ENCODE data around the gene ZCCHC9. TPM values are rescaled to one million over a fixed set of nuclear protein-coding genes. Genes with fewer than 3 reads are reported as not detected.

ZCCHC9 gene
- total RNA-seq, 6 donors from 2014 or later = 14.7 to 35.6 (median 18.3) TPM

DNA sequence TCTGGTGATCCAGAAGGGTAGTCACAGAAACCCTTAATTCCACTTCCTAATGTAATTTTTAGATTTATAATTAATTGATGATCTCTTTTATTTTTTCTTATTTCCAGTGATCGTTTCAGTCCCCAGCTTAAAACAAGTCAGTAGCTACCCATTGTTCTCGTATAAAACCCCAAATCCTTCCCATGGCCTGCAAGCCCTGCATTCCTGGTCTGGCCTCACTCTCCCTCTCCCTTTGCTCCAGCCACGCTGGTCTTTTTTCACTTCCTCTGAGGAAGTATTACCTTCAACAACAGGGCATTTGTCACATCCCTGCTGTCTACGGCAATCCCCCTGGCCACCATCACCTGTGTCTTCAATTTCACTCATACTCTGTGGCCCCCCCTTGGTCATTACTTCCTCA is 47.8 kb downstream of the ZCCHC9 start:
- Histone ChIP-seq H3K4me3 (no peak overlapping the region), H3K27ac (no peak overlapping the region), H3K27me3 (no peaks in the 10 kb centered on the region), H3K36me3 (no peaks in the 10 kb centered on the region), H3K4me1 (no peaks in the 10 kb centered on the region), H3K9me3 (no peaks in the 10 kb centered on the region)
- WGBS, 2 donors = 63 to 71% methylated on average over 4 of the region's 4 CpGs
- DNase-seq = no peak
- TF ChIP-seq, protein P1, sequence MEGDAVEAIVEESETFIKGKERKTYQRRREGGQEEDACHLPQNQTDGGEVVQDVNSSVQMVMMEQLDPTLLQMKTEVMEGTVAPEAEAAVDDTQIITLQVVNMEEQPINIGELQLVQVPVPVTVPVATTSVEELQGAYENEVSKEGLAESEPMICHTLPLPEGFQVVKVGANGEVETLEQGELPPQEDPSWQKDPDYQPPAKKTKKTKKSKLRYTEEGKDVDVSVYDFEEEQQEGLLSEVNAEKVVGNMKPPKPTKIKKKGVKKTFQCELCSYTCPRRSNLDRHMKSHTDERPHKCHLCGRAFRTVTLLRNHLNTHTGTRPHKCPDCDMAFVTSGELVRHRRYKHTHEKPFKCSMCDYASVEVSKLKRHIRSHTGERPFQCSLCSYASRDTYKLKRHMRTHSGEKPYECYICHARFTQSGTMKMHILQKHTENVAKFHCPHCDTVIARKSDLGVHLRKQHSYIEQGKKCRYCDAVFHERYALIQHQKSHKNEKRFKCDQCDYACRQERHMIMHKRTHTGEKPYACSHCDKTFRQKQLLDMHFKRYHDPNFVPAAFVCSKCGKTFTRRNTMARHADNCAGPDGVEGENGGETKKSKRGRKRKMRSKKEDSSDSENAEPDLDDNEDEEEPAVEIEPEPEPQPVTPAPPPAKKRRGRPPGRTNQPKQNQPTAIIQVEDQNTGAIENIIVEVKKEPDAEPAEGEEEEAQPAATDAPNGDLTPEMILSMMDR (IDR thresholded peaks at IDR 0.05) = no peak
- TF ChIP-seq EP300 (IDR thresholded peaks at IDR 0.05) = no peak
- no peak for ATAC-seq (ENCODE audit: low FRiP score in 2 of 2)

DNA sequence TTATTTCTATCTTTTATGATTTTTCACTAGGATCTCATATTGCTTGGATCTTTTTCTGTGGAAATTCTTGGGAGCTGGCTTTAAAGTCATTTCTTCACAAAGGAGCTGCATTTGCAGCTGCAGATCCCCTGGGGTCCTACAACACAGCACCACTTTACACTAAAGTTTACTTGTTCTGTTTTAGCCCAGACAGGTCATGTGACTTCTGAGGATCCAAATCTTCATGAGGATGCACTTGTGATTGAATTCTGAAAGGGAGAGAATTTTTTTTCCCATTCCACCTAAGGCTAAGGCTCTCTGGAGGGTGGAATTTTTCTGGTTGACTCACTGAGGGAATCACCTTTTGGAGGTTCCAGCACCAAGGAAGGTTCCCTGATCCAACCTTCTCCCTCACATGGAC is 49.1 kb downstream of the ZCCHC9 start:
- Histone ChIP-seq H3K4me3 (no peak overlapping the region), H3K36me3 (no peaks in the 10 kb centered on the region), H3K27ac (no peak overlapping the region), H3K4me1 (no peaks in the 10 kb centered on the region), H3K27me3 (no peaks in the 10 kb centered on the region), H3K9me3 (no peaks in the 10 kb centered on the region)
- ATAC-seq (ENCODE audit: low FRiP score in 2 of 2) (no peak), DNase-seq (no peak)
- TF ChIP-seq, protein P1 (IDR thresholded peaks at IDR 0.05) = no peak
- TF ChIP-seq POLR2AphosphoS5 (IDR thresholded peaks at IDR 0.05) = no peak

DNA sequence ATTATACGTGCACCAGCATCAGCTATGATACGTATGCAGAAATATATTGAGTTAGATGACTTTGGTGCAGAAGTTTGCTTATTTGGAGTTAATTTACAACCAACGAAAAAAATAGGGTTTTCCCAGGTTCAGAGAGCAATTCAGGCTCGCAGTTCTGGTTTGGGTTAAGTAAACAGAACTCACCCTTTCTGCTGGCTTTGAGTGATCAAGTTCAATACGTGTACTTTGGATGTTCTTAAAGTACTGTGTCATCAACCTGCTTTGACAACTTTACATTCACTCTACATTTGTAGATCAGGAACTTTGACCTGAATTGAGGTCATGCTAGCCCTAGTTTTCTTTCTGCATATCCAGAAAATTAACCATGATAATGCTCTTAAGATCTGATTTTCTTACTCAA is 51.8 kb downstream of the ZCCHC9 start:
- Histone ChIP-seq H3K27ac (no peak overlapping the region), H3K4me1 (no peaks in the 10 kb centered on the region), H3K27me3 (no peaks in the 10 kb centered on the region), H3K4me3 (no peak overlapping the region), H3K9me3 (no peaks in the 10 kb centered on the region), H3K36me3 (no peaks in the 10 kb centered on the region)
- 54 to 56% methylated on average over 5 of the region's 5 CpGs for WGBS, 2 donors
- ATAC-seq (ENCODE audit: low FRiP score in 2 of 2) = no peak
- TF ChIP-seq, protein P1 (IDR thresholded peaks at IDR 0.05) = no peak
- TF ChIP-seq POLR2A (IDR thresholded peaks at IDR 0.05) (no peak), POLR2AphosphoS5 (IDR thresholded peaks at IDR 0.05) (no peak), EP300 (IDR thresholded peaks at IDR 0.05) (no peak)
- DNase-seq = no peak

DNA sequence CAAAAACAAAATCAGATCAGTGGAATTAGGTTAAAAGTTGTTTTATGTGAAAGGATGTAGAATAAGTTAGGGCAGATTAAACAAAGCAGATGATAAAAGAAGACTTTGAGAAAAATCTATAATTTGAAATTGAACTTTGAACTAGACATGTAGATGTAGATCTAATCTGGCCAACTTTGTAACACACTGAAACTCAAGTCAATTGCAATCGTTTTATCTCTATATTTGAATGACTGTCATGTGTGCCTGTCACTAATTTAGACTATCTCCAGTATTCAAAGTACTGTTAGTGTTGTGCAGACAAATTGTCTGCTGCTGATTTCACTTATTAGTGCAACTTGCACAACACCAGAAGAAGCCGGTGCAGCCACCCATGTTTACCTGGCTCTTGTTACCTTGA is 52.7 kb downstream of the ZCCHC9 start:
- Histone ChIP-seq H3K27me3 (no peaks in the 10 kb centered on the region), H3K4me1 (no peaks in the 10 kb centered on the region), H3K27ac (no peak overlapping the region), H3K9me3 (no peaks in the 10 kb centered on the region), H3K36me3 (no peaks in the 10 kb centered on the region), H3K4me3 (no peak overlapping the region)
- no peak for DNase-seq
- no peak for ATAC-seq (ENCODE audit: low FRiP score in 2 of 2)
- WGBS, 2 donors = 73 to 82% methylated on average over 2 of the region's 2 CpGs
- TF ChIP-seq EP300 (IDR thresholded peaks at IDR 0.05) (no peak), POLR2A (IDR thresholded peaks at IDR 0.05) (no peak), POLR2AphosphoS5 (IDR thresholded peaks at IDR 0.05) (no peak)
- TF ChIP-seq, protein P1 (IDR thresholded peaks at IDR 0.05) = no peak

DNA sequence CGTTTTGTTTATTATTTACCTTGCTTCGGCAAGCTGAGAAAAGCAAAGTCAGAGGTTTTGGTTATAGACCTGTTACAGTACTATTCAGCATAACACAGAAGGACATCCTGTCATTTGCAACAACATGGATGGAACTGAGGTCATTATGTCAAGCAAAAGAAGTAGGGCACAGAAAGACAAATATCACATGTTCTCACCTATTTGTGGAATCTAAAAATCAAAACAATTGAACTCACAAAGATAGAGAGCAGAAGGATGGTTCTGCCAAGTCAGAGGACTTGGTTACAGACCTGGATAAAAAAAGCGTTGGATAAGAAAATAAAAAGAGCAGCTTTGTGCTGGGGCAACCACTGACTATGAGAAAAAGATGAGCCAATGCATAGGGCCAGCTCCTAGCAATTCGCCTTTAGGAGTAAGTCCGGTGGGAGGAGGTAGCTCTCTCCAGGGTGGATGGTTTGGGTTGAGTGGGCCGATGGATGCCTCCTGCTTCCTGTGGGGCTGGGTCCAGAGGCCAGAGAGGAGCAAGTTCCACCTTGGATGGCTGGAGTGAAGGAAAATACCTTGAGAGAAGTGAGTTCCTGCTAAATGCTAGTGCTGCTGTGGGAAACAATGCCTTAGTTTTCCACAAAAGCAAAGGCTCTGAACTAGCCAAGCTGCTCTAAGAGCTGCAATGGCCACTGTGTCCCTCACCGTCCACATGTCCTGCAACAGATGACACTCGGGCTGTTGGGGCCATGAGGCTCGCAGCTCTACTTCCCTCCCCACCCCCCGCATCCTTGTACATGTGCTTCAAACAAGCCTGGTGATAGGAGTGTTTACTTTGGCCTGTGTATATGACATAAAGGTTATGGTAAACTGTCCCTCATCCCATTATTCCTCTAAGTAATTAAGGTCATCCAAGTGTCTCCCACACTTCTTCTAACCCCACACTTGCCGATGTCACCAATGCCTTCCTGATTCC is 54.2 kb downstream of the ZCCHC9 start:
- no peaks in the 10 kb centered on the region for H3K27me3 ChIP-seq
- no peak for ATAC-seq (ENCODE audit: low FRiP score in 2 of 2)
- H3K9me3 ChIP-seq = no peaks in the 10 kb centered on the region
- H3K27ac ChIP-seq = no peak overlapping the region
- 72 to 86% methylated on average over 11 of the region's 11 CpGs for WGBS, 2 donors
- H3K36me3 ChIP-seq = no peaks in the 10 kb centered on the region
- no peak overlapping the region for H3K4me3 ChIP-seq
- no peak for DNase-seq
- H3K4me1 ChIP-seq = no peaks in the 10 kb centered on the region
- TF ChIP-seq, protein P1 (IDR thresholded peaks at IDR 0.05) = no peak
- TF ChIP-seq EP300 (IDR thresholded peaks at IDR 0.05) (no peak), POLR2A (IDR thresholded peaks at IDR 0.05) (no peak), POLR2AphosphoS5 (IDR thresholded peaks at IDR 0.05) (no peak)
